ENCODE data around the gene MND1. TPM values are rescaled to one million over a fixed set of nuclear protein-coding genes. Genes with fewer than 3 reads are reported as not detected.

Gene MND1
- total RNA-seq, 2 donors from 2014 or later: 15.4 to 30.3 TPM

- no peak overlapping the region for H3K9ac ChIP-seq (ENCODE audit: extremely low read depth, low read length, poor library complexity, severe bottlenecking)
- H3K27ac Mint-ChIP-seq: no peak overlapping the region
- H3K27ac ChIP-seq (ENCODE audit: low read depth, low read length): no peak overlapping the region
Measured at GRCh38 chr4:153399358-153399757, 54.9 kb downstream of the MND1 start.

GRCh38 chr4:153401501-153401900 is 57.0 kb downstream of the MND1 start:
- Histone ChIP-seq H3K4me1 (ENCODE audit: control insufficient read depth, insufficient read depth, low read length) (no peaks in the 10 kb centered on the region), H3K9me3 (ENCODE audit: control insufficient read depth, low read length) (no peaks in the 10 kb centered on the region), H3K36me3 (ENCODE audit: control insufficient read depth, insufficient read depth, low read length) (no peaks in the 10 kb centered on the region), H3K27me3 (ENCODE audit: control insufficient read depth, insufficient read depth, low read length, poor library complexity, severe bottlenecking) (no peaks in the 10 kb centered on the region), H3K9ac (ENCODE audit: extremely low read depth, low read length, poor library complexity, severe bottlenecking) (no peak overlapping the region), H3K27ac (ENCODE audit: low read depth, low read length) (no peak overlapping the region), H3K4me3 (ENCODE audit: low read length) (no peak overlapping the region)
- TF ChIP-seq, protein P1, sequence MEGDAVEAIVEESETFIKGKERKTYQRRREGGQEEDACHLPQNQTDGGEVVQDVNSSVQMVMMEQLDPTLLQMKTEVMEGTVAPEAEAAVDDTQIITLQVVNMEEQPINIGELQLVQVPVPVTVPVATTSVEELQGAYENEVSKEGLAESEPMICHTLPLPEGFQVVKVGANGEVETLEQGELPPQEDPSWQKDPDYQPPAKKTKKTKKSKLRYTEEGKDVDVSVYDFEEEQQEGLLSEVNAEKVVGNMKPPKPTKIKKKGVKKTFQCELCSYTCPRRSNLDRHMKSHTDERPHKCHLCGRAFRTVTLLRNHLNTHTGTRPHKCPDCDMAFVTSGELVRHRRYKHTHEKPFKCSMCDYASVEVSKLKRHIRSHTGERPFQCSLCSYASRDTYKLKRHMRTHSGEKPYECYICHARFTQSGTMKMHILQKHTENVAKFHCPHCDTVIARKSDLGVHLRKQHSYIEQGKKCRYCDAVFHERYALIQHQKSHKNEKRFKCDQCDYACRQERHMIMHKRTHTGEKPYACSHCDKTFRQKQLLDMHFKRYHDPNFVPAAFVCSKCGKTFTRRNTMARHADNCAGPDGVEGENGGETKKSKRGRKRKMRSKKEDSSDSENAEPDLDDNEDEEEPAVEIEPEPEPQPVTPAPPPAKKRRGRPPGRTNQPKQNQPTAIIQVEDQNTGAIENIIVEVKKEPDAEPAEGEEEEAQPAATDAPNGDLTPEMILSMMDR (conservative IDR thresholded peaks at IDR 0.05): no peak
- Mint-ChIP-seq H3K36me3 (ENCODE audit: low read depth) (peaks cover 17% of the 10 kb centered on the region), H3K4me1 (peaks cover 5% of the 10 kb centered on the region), H3K27ac (no peak overlapping the region), H3K9me3 (peaks cover 15% of the 10 kb centered on the region), H3K4me3 (no peak overlapping the region), H3K27me3 (ENCODE audit: insufficient read depth) (no peaks in the 10 kb centered on the region)
- DNase-seq: no peak
- WGBS, 2 experiments (ENCODE audit: insufficient coverage in 1 of 2, insufficient read length in 1 of 2): 100% methylated on average over 1 of the region's 1 CpG; no CpG with 5 or more reads in 1 of the 2 experiments

More at GRCh38 chr4:153399358-153399757, 54.9 kb downstream of the MND1 start:
- Histone ChIP-seq H3K27me3 (ENCODE audit: control insufficient read depth, insufficient read depth, low read length, poor library complexity, severe bottlenecking) (no peaks in the 10 kb centered on the region), H3K4me1 (ENCODE audit: control insufficient read depth, insufficient read depth, low read length) (no peaks in the 10 kb centered on the region), H3K36me3 (ENCODE audit: control insufficient read depth, insufficient read depth, low read length) (no peaks in the 10 kb centered on the region), H3K9me3 (ENCODE audit: control insufficient read depth, low read length) (no peaks in the 10 kb centered on the region), H3K4me3 (ENCODE audit: low read length) (no peak overlapping the region)
- no peaks in the 10 kb centered on the region for H3K27me3 Mint-ChIP-seq (ENCODE audit: insufficient read depth)
- H3K9me3 Mint-ChIP-seq: peaks cover 3% of the 10 kb centered on the region
- no peak for DNase-seq
- WGBS, 2 experiments (ENCODE audit: insufficient coverage in 1 of 2, insufficient read length in 1 of 2): 89 to 97% methylated on average over 1 to 3 of the region's 3 CpGs
- H3K4me1 Mint-ChIP-seq: peaks cover 5% of the 10 kb centered on the region
- TF ChIP-seq, protein P1 (conservative IDR thresholded peaks at IDR 0.05): no peak
- no peak overlapping the region for H3K4me3 Mint-ChIP-seq
- peaks cover 6% of the 10 kb centered on the region for H3K36me3 Mint-ChIP-seq (ENCODE audit: low read depth)

DNA sequence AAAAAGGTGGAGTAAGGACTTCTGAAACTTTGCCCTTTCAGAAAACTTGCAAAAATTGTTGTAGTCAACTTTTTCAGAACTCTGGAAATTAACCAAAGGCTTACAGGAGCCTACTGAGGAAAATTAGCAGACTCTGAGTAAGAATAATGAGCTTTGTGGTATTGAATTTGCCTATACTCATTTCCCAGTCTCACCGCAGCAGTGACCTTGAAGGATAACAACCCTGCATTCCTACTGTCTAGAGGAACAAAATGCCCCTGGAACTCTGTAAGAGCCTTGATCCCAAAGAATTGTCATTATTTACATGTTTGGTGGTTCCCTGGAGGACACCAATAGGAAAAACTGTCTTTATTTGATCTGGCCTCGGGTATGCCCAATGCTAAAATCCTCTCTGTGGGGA is 57.9 kb downstream of the MND1 start:
- Mint-ChIP-seq H3K27ac (no peak overlapping the region), H3K9me3 (peaks cover 20% of the 10 kb centered on the region), H3K27me3 (ENCODE audit: insufficient read depth) (no peaks in the 10 kb centered on the region), H3K4me3 (no peak overlapping the region), H3K36me3 (ENCODE audit: low read depth) (peaks cover 23% of the 10 kb centered on the region), H3K4me1 (peaks cover 5% of the 10 kb centered on the region)
- Histone ChIP-seq H3K36me3 (ENCODE audit: control insufficient read depth, insufficient read depth, low read length) (no peaks in the 10 kb centered on the region), H3K9me3 (ENCODE audit: control insufficient read depth, low read length) (no peaks in the 10 kb centered on the region), H3K27me3 (ENCODE audit: control insufficient read depth, insufficient read depth, low read length, poor library complexity, severe bottlenecking) (no peaks in the 10 kb centered on the region), H3K4me1 (ENCODE audit: control insufficient read depth, insufficient read depth, low read length) (no peaks in the 10 kb centered on the region), H3K9ac (ENCODE audit: extremely low read depth, low read length, poor library complexity, severe bottlenecking) (no peak overlapping the region), H3K27ac (ENCODE audit: low read depth, low read length) (no peak overlapping the region), H3K4me3 (ENCODE audit: low read length) (no peak overlapping the region)
- DNase-seq: no peak
- TF ChIP-seq, protein P1 (conservative IDR thresholded peaks at IDR 0.05): no peak
- 89 to 100% methylated on average over 1 to 2 of the region's 2 CpGs for WGBS, 2 experiments (ENCODE audit: insufficient coverage in 1 of 2, insufficient read length in 1 of 2)
